Activated CD8-positive, alpha-beta memory T cell treated with anti-CD3 and anti-CD28 coated beads, Interleukin-2, amount 50 U/mL, for 24 hours (primary cell): Measurements from ENCODE around the gene NMNAT3.
"Not testable (repeated sequence)": the region's sequence is repeated elsewhere in the genome, so short reads cannot be mapped to it uniquely, and the experiment has no call there.

Source experiments
- DNase-seq: peaks from one replicate; pipeline ENCODE4 v3.0.0-alpha.2; 2020; ENCODE audit errors: extremely low read depth

The NMNAT3 gene

GRCh38 chr3:139636511-139636910, 41.3 kb downstream of the NMNAT3 start:
- DNase-seq = no peak

- no peak for DNase-seq
Observed at GRCh38 chr3:139634111-139634635, 43.6 kb downstream of the NMNAT3 start.

GRCh38 chr3:139633511-139633910, 44.3 kb downstream of the NMNAT3 start:
- DNase-seq = no peak

GRCh38 chr3:139630542-139630941, 47.2 kb downstream of the NMNAT3 start:
- no peak for DNase-seq

GRCh38 chr3:139629033-139629432, 48.7 kb downstream of the NMNAT3 start:
- DNase-seq = no peak

- DNase-seq = no peak
Observed at GRCh38 chr3:139627759-139628158, 50.0 kb downstream of the NMNAT3 start.

- DNase-seq = no peak
Observed at GRCh38 chr3:139620438-139620837, 57.3 kb downstream of the NMNAT3 start.

GRCh38 chr3:139619484-139619883, 58.3 kb downstream of the NMNAT3 start:
- no peak for DNase-seq

GRCh38 chr3:139617672-139618268, 60.0 kb downstream of the NMNAT3 start:
- DNase-seq = no peak

- no peak for DNase-seq
Observed at GRCh38 chr3:139611528-139611927, 66.2 kb downstream of the NMNAT3 start.

- no peak for DNase-seq
Observed at GRCh38 chr3:139610886-139611285, 66.9 kb downstream of the NMNAT3 start.

- DNase-seq = no peak
Observed at GRCh38 chr3:139608924-139609323, 68.8 kb downstream of the NMNAT3 start.

GRCh38 chr3:139608108-139608380, 69.7 kb downstream of the NMNAT3 start:
- DNase-seq = no peak

- no peak for DNase-seq
Observed at GRCh38 chr3:139607257-139608107, 70.3 kb downstream of the NMNAT3 start.

- no peak for DNase-seq
Observed at GRCh38 chr3:139602003-139602402, 75.8 kb downstream of the NMNAT3 start.

GRCh38 chr3:139601191-139601961, 76.4 kb downstream of the NMNAT3 start:
- DNase-seq = no peak

- no peak for DNase-seq
Observed at GRCh38 chr3:139597947-139598346, 79.8 kb downstream of the NMNAT3 start.

- DNase-seq = not testable (repeated sequence)
Observed at GRCh38 chr3:139591186-139591585, 86.6 kb downstream of the NMNAT3 start.

- DNase-seq = no peak
Observed at GRCh38 chr3:139588450-139588849, 89.3 kb downstream of the NMNAT3 start.

GRCh38 chr3:139587797-139588196, 90.0 kb downstream of the NMNAT3 start:
- no peak for DNase-seq

- no peak for DNase-seq
Observed at GRCh38 chr3:139586420-139587017, 91.3 kb downstream of the NMNAT3 start.

- no peak for DNase-seq
Observed at GRCh38 chr3:139585820-139586219, 92.0 kb downstream of the NMNAT3 start.
